Activated CD4-positive, alpha-beta T cell treated with anti-CD3 and anti-CD28 coated beads, Interleukin-2, amount 10 ng/mL, durations not matched to agents 24 days and 14 days (primary cell): Measurements from ENCODE around the gene CDKL1. TPM values are rescaled to one million over a fixed set of nuclear protein-coding genes. Genes with fewer than 3 reads are reported as not detected.
"Not testable (repeated sequence)": the region's sequence is repeated elsewhere in the genome, so short reads cannot be mapped to it uniquely, and the experiment has no call there.

Source experiments
- DNase-seq: peaks from one replicate; pipeline ENCODE4 v3.0.0; 2022
- H3K27ac Mint-ChIP-seq: one replicate; pipeline ENCODE4 v1.8.0; 2022; ENCODE audit warnings: mild to moderate bottlenecking, mixed read lengths
- H3K27me3 Mint-ChIP-seq: one replicate; pipeline ENCODE4 v1.8.0; 2022; ENCODE audit warnings: mixed read lengths
- H3K36me3 Mint-ChIP-seq: one replicate; pipeline ENCODE4 v1.8.0; 2022; ENCODE audit warnings: low read depth, mild to moderate bottlenecking, mixed read lengths
- H3K4me1 Mint-ChIP-seq: one replicate; pipeline ENCODE4 v1.8.0; 2021; ENCODE audit warnings: mixed read lengths
- H3K4me3 Mint-ChIP-seq: one replicate; pipeline ENCODE4 v1.8.0; 2022; ENCODE audit warnings: mild to moderate bottlenecking, moderate library complexity, mixed read lengths
- H3K9me3 Mint-ChIP-seq: one replicate; pipeline ENCODE4 v1.8.0; 2021; ENCODE audit warnings: mixed read lengths
- intact Hi-C: fragments of 100-400 bp; cut with micrococcal nuclease; formaldehyde crosslinking; loops from one replicate; pipeline ENCODE4 v1.15.1; 2023
- total RNA-seq: library from RNA; stranded (reverse); gene quantifications from 2 replicates; pipeline ENCODE4 v1.2.3, GENCODE V29; 2022

CDKL1 gene
- total RNA-seq, 1 donor from 2014 or later: 4.8 TPM

DNA sequence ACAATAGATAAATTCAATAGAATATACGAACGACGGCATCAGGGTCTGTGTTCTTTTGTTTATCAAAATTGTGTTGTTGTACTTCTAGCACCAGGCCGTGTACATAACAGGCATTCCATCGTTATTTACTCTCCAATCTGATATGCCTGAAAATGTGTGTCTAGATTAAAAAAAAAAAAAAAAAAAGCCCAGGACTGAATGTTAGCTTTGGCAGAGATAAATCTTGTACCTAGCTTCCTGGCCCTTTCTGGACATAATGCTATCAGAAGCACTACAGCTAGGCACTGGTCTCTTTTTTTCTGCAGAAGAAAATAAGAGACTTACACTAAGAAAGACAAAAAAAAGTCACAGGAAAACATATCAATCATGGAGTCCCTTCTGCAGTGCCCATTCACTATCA, 37.0 kb downstream of the CDKL1 start:
- no peak overlapping the region for H3K27ac Mint-ChIP-seq
- H3K4me1 Mint-ChIP-seq: peaks cover 18% of the 10 kb centered on the region
- peaks cover 27% of the 10 kb centered on the region for H3K36me3 Mint-ChIP-seq
- no peak for DNase-seq
- H3K9me3 Mint-ChIP-seq: no peaks in the 10 kb centered on the region
- intact Hi-C loops: no loop called here
- no peak overlapping the region for H3K4me3 Mint-ChIP-seq
- no peaks in the 10 kb centered on the region for H3K27me3 Mint-ChIP-seq

DNA sequence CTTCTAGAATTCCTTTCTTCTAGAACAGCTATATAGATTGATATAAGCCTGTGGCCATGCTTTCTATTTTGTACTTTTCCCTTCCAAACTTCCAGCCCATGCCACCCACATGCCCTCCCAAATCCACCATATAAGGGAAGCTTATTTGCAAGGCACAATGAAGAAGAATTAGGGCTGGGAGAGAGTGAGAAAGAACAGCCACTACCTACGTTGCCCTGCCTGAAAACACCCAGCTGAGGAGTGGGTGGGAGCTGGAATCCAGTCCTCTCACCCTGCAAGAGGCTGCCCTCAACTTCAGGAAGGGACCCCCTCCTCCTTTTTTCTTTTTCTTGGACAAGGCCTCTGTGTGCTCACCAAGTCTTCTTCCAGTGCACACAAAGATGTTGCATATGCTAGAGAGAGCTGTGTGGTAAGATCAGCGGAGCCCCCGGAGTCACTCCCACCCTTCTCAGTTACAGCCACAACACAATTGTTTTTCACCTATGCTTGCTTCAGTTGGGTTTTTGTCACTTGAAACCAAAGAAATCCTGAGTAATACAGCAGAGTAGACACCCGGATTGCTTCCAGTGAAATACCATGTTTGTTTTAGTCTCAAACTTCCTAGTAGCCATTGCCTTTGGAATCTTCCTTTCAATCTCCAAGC, 38.8 kb downstream of the CDKL1 start:
- peaks cover 7% of the 10 kb centered on the region for H3K4me1 Mint-ChIP-seq
- intact Hi-C loops: no loop called here
- no peaks in the 10 kb centered on the region for H3K9me3 Mint-ChIP-seq
- H3K4me3 Mint-ChIP-seq: no peak overlapping the region
- DNase-seq: no peak
- H3K36me3 Mint-ChIP-seq: peaks cover 27% of the 10 kb centered on the region
- H3K27ac Mint-ChIP-seq: no peak overlapping the region
- no peaks in the 10 kb centered on the region for H3K27me3 Mint-ChIP-seq

DNA sequence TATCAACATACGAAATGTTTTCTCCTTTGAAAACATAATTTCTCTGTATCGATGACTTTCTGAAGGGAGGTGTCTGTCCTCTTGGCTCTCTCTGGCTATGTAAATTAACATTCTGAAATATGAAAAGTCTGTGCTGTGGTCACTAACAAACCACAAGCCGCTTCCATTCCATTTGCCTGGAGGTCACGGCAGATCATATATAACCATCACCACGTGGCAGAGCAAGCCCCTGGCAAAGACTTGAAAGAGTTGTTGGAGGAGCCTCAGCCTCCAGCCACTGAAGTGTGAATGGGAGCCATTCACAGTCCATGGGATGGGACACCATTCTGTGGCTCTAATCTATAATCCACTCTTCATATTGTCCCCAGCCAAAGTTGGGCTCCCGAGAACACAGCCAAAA, 39.6 kb downstream of the CDKL1 start:
- no peak overlapping the region for H3K4me3 Mint-ChIP-seq
- peaks cover 25% of the 10 kb centered on the region for H3K36me3 Mint-ChIP-seq
- H3K9me3 Mint-ChIP-seq: no peaks in the 10 kb centered on the region
- no peak overlapping the region for H3K27ac Mint-ChIP-seq
- H3K4me1 Mint-ChIP-seq: peaks cover 2% of the 10 kb centered on the region
- intact Hi-C loops: no loop called here
- H3K27me3 Mint-ChIP-seq: no peaks in the 10 kb centered on the region
- no peak for DNase-seq

DNA sequence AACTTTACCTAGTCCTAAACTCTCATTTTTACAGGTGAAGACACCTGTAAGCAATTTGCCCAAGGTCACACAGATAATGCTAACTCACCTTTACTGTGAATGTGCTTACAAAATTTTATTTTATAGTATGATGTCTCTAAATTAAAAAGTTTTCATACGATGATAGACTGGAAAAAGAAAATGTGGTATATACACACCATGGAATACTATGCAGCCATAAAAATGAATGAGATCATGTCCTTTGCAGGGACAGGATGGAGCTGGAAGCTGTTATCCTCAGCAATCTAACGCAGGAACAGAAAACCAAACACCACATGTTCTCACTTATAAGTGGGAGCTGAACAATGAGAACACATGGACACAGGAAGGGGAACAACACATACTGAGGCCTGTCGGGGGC, 40.4 kb downstream of the CDKL1 start:
- H3K4me3 Mint-ChIP-seq, H3K27ac Mint-ChIP-seq, DNase-seq, H3K9me3 Mint-ChIP-seq, H3K27me3 Mint-ChIP-seq, intact Hi-C loops, H3K4me1 Mint-ChIP-seq: not testable (repeated sequence)
- H3K36me3 Mint-ChIP-seq: peaks cover 25% of the 10 kb centered on the region

DNA sequence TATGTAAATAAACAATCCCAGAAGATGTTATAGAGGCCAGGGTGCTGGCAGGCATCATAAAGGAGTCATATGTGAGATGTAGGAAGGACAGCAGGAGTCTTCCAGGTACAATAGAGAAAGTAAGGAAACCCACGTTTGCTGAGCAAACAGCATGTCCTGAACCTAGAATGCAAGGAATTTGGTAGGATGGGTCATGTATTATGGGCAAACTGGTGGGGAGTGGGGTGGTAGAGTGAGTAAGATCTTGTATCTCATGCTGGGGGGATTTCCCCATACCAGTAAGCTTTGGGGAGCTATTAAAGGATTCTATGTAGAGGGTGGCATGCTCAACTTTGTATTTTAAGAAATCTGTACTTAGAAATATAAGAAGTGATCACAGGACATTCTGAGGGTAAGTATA, 41.0 kb downstream of the CDKL1 start:
- H3K4me1 Mint-ChIP-seq: peaks cover 3% of the 10 kb centered on the region
- no peaks in the 10 kb centered on the region for H3K9me3 Mint-ChIP-seq
- intact Hi-C loops: no loop called here
- no peak overlapping the region for H3K27ac Mint-ChIP-seq
- no peak for DNase-seq
- no peak overlapping the region for H3K4me3 Mint-ChIP-seq
- H3K27me3 Mint-ChIP-seq: no peaks in the 10 kb centered on the region
- peaks cover 25% of the 10 kb centered on the region for H3K36me3 Mint-ChIP-seq

DNA sequence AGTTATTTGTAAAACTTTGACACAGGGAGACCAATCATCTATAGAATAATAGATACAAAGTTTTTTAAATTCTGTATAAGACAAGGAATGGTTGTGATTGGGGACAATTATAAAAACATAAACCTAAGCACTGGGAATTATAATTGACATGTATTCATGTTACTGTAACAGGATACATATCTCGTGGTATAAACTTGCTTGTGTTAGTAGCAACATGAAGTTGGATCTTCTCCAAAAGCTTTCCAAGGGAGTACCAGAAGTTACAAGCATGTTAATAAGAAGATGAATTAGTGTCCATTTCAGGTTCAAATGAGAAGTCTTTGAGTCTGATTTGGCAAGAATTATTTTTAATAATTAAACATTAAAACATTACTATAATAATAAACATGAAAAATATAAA, 42.2 kb downstream of the CDKL1 start:
- no peak for DNase-seq
- Mint-ChIP-seq H3K36me3 (peaks cover 25% of the 10 kb centered on the region), H3K4me1 (peaks cover 2% of the 10 kb centered on the region), H3K27ac (no peak overlapping the region), H3K9me3 (no peaks in the 10 kb centered on the region), H3K4me3 (no peak overlapping the region), H3K27me3 (no peaks in the 10 kb centered on the region)
- intact Hi-C loops: no loop called here

DNA sequence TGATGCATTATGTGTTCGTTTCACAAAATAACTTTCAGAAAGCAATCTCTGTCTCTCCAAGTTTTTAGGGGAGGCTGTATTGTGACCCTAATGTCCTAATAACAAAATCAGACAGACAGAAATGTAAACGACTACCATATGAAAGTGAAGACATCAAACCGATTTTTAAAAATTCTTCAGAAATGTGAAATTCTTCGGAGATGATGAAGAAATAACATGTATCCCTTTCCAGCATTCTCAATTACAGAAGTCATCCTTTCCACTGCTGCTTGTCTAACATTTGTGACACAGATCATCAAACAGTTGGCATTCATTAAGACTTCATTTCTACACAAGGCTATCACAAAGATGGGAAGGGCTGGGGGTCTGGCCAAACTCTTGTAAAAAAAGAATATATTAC, 43.6 kb downstream of the CDKL1 start:
- Mint-ChIP-seq H3K9me3 (no peaks in the 10 kb centered on the region), H3K36me3 (peaks cover 18% of the 10 kb centered on the region), H3K4me1 (peaks cover 2% of the 10 kb centered on the region), H3K27me3 (peaks cover 2% of the 10 kb centered on the region), H3K27ac (no peak overlapping the region), H3K4me3 (no peak overlapping the region)
- intact Hi-C loops: no loop called here
- DNase-seq: no peak

DNA sequence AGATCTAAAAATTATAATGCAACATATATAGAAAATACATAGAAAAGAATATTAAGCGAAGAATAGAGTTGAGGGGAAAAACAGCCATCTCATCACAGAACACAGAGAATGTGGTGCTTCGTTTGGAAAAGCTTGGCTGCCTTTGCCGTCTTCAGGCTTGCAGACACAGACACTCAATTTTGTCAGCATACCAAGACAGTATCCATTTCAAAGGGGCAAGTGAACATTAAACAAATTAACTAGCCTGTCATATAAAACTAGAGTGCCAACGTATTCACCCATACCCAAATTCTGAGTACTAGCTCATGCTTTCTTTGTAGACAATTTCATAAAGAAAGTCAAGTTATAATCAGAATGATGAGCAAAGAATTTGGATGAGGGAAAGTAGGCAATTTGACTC, 44.1 kb downstream of the CDKL1 start:
- Mint-ChIP-seq H3K36me3 (peaks cover 14% of the 10 kb centered on the region), H3K27ac (no peak overlapping the region), H3K4me1 (peaks cover 2% of the 10 kb centered on the region), H3K27me3 (peaks cover 6% of the 10 kb centered on the region), H3K4me3 (no peak overlapping the region), H3K9me3 (no peaks in the 10 kb centered on the region)
- no peak for DNase-seq
- intact Hi-C loops: no loop called here

DNA sequence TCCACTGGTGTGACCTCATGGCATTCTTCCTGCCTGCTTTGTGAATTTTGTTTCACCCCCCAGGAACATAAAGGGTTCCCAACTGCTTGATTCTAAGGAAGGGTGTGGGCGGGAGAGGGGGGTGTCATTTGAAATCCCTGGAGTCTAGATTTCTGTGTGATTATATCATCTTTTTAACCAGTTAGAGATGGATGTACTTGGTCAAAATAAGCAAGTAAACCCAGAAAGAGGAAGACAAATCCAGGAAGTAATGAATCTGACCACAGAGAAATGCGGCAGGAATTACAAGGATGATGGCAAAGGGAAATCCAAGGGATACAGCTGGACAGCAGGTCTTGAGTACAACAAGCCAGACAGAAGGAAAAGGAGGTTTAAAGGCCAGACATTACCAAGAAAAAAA, 45.7 kb downstream of the CDKL1 start:
- intact Hi-C loops: no loop called here
- DNase-seq: no peak
- H3K36me3 Mint-ChIP-seq: peaks cover 5% of the 10 kb centered on the region
- H3K27me3 Mint-ChIP-seq: peaks cover 9% of the 10 kb centered on the region
- H3K9me3 Mint-ChIP-seq: no peaks in the 10 kb centered on the region
- no peak overlapping the region for H3K27ac Mint-ChIP-seq
- peaks cover 4% of the 10 kb centered on the region for H3K4me1 Mint-ChIP-seq
- H3K4me3 Mint-ChIP-seq: no peak overlapping the region

DNA sequence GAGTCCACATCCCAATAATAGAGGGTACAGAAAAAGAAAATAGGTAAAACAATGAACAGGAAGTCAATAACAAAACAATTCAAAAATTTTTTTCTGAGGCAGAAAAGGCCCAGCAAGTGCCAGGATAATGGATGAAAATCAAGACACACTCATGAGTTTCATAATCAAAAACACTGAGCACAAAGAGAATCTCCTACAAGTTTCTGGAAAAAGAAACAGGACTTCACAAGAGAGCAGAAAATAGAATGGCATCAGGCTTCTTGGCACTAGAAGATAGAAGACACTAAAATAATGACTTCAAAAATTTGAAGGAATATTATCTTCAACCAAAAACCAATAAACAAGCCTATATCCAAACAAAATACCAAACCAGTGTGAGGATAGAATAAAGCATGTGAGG, 47.7 kb downstream of the CDKL1 start:
- Mint-ChIP-seq H3K4me3 (no peak overlapping the region), H3K9me3 (no peaks in the 10 kb centered on the region), H3K36me3 (peaks cover 6% of the 10 kb centered on the region), H3K27me3 (peaks cover 19% of the 10 kb centered on the region), H3K4me1 (peaks cover 12% of the 10 kb centered on the region), H3K27ac (no peak overlapping the region)
- no peak for DNase-seq
- intact Hi-C loops: no loop called here

DNA sequence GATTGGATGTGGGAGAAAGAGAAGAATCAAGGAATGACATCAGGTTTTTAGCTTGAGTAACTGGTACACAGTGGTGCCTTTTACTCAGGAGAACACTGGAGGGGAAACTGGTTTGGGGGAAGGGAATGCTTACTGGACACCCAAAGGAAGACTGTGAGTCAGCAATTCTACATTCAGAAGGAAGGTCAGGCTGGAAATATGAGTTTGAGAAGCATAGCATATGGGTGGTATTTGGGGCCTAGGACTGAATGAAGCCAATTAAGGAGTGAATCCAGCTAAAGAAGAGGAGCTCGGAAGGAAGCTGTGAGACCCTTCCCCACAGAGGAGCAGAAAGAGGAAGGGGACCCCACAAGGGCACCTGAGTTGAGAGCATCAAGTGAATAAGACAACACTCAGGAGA, 49.2 kb downstream of the CDKL1 start:
- intact Hi-C loops: no loop called here
- Mint-ChIP-seq H3K36me3 (peaks cover 6% of the 10 kb centered on the region), H3K27ac (no peak overlapping the region), H3K9me3 (no peaks in the 10 kb centered on the region), H3K4me1 (peaks cover 24% of the 10 kb centered on the region), H3K27me3 (peaks cover 22% of the 10 kb centered on the region), H3K4me3 (no peak overlapping the region)
- no peak for DNase-seq

DNA sequence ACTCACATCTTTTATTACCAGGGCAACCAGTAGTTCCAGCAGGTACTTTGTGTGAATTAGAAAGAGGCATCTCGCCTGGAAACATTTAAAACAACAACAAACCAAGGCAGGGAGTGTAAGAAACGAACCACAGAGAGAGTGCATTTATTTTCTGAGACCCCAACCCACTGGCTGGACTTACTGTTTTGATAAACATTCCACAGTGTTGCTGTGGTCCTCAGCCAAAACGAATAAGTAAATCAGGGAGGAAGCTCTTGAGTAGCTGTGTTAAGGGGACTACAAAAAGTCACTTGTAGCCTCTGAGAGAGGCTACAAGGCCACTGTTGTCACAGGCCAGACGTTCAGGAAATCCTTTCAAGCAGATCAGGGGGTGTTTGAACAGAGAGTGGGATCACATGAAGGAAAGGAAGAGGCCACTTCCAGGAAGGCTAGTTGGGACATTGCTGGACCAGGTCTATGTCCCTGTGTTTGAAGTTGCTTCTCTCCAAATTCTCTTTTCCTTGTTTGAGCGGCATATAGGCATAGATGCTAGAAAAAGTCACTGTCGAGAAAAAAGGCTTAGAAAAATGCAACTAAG, 50.7 kb downstream of the CDKL1 start:
- no peaks in the 10 kb centered on the region for H3K9me3 Mint-ChIP-seq
- no peak overlapping the region for H3K27ac Mint-ChIP-seq
- H3K4me3 Mint-ChIP-seq: no peak overlapping the region
- peaks cover 22% of the 10 kb centered on the region for H3K27me3 Mint-ChIP-seq
- H3K36me3 Mint-ChIP-seq: peaks cover 8% of the 10 kb centered on the region
- DNase-seq: no peak
- peaks cover 26% of the 10 kb centered on the region for H3K4me1 Mint-ChIP-seq
- intact Hi-C loops: no loop called here

DNA sequence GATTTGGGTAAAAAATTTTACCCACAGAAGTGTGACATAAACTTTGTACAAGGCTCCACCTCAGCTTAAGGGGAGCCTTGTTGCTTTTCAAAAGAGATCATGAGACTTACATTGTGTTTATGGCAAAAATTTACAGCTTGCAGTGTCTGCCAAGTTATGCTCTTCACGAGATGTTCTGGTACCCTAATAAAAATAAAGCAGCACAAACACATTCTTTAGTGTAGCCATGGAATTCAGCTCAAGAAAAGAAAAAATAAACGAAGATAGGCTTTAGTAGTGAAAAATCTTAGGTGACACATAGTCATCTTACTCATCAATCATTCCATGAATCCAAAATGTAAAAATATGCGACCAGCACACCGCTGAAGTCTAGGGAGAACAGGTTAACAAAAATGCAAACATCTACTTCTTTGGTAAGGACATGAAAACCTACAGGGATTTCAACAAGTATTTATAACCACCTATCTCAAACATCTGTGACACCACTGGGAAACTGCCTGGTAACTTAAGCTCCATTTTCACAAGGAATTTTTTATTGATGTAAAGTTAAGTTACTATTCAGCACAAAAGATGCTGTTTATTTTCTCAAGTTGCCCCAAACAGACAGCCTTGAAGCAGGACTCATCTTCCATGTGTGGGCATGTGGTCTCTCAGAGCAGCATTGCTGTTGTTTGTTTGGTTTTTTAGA, 51.7 kb downstream of the CDKL1 start:
- Mint-ChIP-seq H3K9me3 (no peaks in the 10 kb centered on the region), H3K36me3 (peaks cover 10% of the 10 kb centered on the region), H3K4me3 (no peak overlapping the region), H3K4me1 (peaks cover 26% of the 10 kb centered on the region), H3K27me3 (peaks cover 22% of the 10 kb centered on the region), H3K27ac (no peak overlapping the region)
- intact Hi-C loops: loop anchor here (1.0 to 5.0 kb wide), 6 partner anchors 18 to 532 kb away; partner anchors contain the start of genes CDKL1 and MAP4K5
- DNase-seq: no peak

DNA sequence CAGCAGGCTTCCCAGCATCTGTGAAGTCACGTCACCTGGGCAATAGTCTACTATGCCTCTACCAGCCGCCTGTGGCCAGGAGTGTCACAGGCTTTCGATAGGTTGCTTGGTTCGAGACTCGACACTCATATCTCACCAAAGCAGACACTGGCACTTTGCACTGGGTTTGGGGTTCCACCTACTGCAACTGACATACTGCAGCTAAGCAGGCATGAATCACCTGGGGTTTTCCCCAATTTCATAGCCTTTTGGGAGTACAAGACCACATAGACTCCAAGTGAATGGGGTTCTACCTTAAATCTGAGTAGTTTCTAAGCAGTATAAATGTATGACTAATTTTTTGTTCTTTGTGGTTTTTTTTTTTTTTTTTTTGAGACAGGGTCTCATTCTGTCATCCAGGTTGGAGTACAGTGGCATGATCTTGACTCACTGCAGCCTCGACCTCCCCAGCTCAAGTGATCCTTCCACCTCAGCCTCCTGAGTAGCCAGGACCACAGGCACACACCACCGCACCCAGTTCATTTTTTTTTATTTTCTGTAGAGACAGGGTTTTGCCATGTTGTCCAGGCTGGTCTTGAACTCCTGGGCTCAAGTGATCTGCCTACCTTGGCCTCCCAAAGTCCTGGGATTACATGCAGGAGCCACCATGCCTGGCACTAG, 52.4 kb downstream of the CDKL1 start:
- Mint-ChIP-seq H3K4me1 (peaks cover 26% of the 10 kb centered on the region), H3K36me3 (peaks cover 11% of the 10 kb centered on the region), H3K4me3 (no peak overlapping the region), H3K27me3 (peaks cover 22% of the 10 kb centered on the region), H3K9me3 (no peaks in the 10 kb centered on the region), H3K27ac (peak overlapping the region; percentile 76)
- intact Hi-C loops: loop anchor here (1.0 to 5.0 kb wide), 6 partner anchors 19 to 533 kb away; partner anchors contain the start of genes CDKL1 and MAP4K5
- peak; percentile 80 for DNase-seq
